Measurements from ENCODE around the gene CCNB2. TPM values are rescaled to one million over a fixed set of nuclear protein-coding genes. Genes with fewer than 3 reads are reported as not detected.

The CCNB2 gene
- total and polyA plus RNA-seq, 2 donors (not counting 3 experiments of a cell fraction or from before 2014, with no cell fraction given) = 55.9 to 65.2 TPM

GRCh38 chr15:59155431-59155830 lies 50.5 kb downstream of the CCNB2 start:
- BruUV-seq (replicated peaks) = no TSS peak
- CTCF ChIA-PET = interaction anchor here (1.0 to 1.2 kb wide), 2 partner anchors 338 kb away, joined by 3 to 4 read pairs; no protein-coding TSS in a partner anchor

GRCh38 chr15:59157396-59157795 lies 52.5 kb downstream of the CCNB2 start:
- BruUV-seq (replicated peaks) = no TSS peak
- FAIRE-seq = no peak
- DNase-seq (ENCODE audit: low read depth, low spot score) = no peak
- POLR2A ChIA-PET = no interaction called here
- Histone ChIP-seq H3K9ac (replicated peaks; ENCODE audit: extremely low read depth, insufficient read depth, low read length) (no peak overlapping the region), H3K27ac (ENCODE audit: insufficient read depth, low read depth, low read length) (no peak overlapping the region), H3K36me3 (ENCODE audit: control insufficient read depth in 2 of 2, extremely low read depth in 1 of 2, insufficient read depth in 2 of 2, low read length in 2 of 2) (peaks cover 12 to 51% of the 10 kb centered on the region in 2 experiments), H4K20me1 (replicated peaks; ENCODE audit: control insufficient read depth, extremely low read depth, insufficient read depth, low read length) (no peaks in the 10 kb centered on the region), H3K4me2 (ENCODE audit: insufficient read depth, low read length) (no peak overlapping the region), H3K9me3 (replicated peaks; ENCODE audit: control insufficient read depth, insufficient read depth, low read length) (no peaks in the 10 kb centered on the region), H2AFZ (ENCODE audit: low read depth, low read length) (no peak overlapping the region), H3K4me3 (replicated peaks in 1 of 3; ENCODE audit: insufficient read depth in 1 of 3, low read depth in 1 of 3, low read length in 3 of 3) (no peak overlapping the region), H3K4me1 (ENCODE audit: control insufficient read depth, extremely low read depth, insufficient read depth, low read length) (no peaks in the 10 kb centered on the region), H3K9me1 (replicated peaks; ENCODE audit: control insufficient read depth, extremely low read depth, insufficient read depth, low read length) (no peaks in the 10 kb centered on the region), H3K79me2 (ENCODE audit: control insufficient read depth, insufficient read depth, low read length) (no peaks in the 10 kb centered on the region), H3K27me3 (ENCODE audit: control insufficient read depth in 2 of 2, insufficient read depth in 2 of 2, low read length in 2 of 2) (no peaks in the 10 kb centered on the region)
- TF ChIP-seq EZH2 (IDR thresholded peaks at IDR 0.05; ENCODE audit: borderline replicate concordance, low read depth, low read length, severe bottlenecking) = no peak
- no peak for TF ChIP-seq MAX (IDR thresholded peaks at IDR 0.05; ENCODE audit: insufficient read depth, insufficient read length)
- TF ChIP-seq FOS (IDR thresholded peaks at IDR 0.05; ENCODE audit: borderline replicate concordance, insufficient read depth, low read length) = no peak
- TF ChIP-seq CTCF (IDR thresholded peaks at IDR 0.05; ENCODE audit: extremely low read depth in 1 of 2, insufficient read depth in 1 of 2, low read depth in 1 of 2, low read length in 2 of 2) = no peak
- TF ChIP-seq MYC (IDR thresholded peaks at IDR 0.05; ENCODE audit: low read depth, low read length) = no peak
- no peak for TF ChIP-seq JUN (IDR thresholded peaks at IDR 0.05; ENCODE audit: borderline replicate concordance, insufficient read depth, insufficient read length, low read depth)
- no peak for TF ChIP-seq POLR2A (IDR thresholded peaks at IDR 0.05; ENCODE audit: low read depth, low read length)
- no peak for TF ChIP-seq POLR2AphosphoS5 (IDR thresholded peaks at IDR 0.05; ENCODE audit: insufficient read depth, low read depth, low read length)
- no peak for TF ChIP-seq GATA2 (IDR thresholded peaks at IDR 0.05; ENCODE audit: insufficient read depth, insufficient read length, low read depth, low read length)
- dilution Hi-C loops (cut with MboI; ENCODE audit: extremely low pct_ligation_motif_present, low sequenced_read_pairs) (no loop called here), intact Hi-C loops (cut with micrococcal nuclease) (no loop called here)
- CTCF ChIA-PET = interaction anchor here (1.4 kb wide), 1 partner anchor 344 kb away, joined by 5 read pairs; no protein-coding TSS in a partner anchor

More at GRCh38 chr15:59155431-59155830, 50.5 kb downstream of the CCNB2 start:
- Histone ChIP-seq H3K27ac (ENCODE audit: insufficient read depth, low read depth, low read length) (no peak overlapping the region), H3K36me3 (ENCODE audit: control insufficient read depth in 2 of 2, extremely low read depth in 1 of 2, insufficient read depth in 2 of 2, low read length in 2 of 2) (peaks cover 12 to 46% of the 10 kb centered on the region in 2 experiments), H3K9me1 (replicated peaks; ENCODE audit: control insufficient read depth, extremely low read depth, insufficient read depth, low read length) (no peaks in the 10 kb centered on the region), H3K4me1 (ENCODE audit: control insufficient read depth, extremely low read depth, insufficient read depth, low read length) (no peaks in the 10 kb centered on the region), H3K4me3 (replicated peaks in 1 of 3; ENCODE audit: insufficient read depth in 1 of 3, low read depth in 1 of 3, low read length in 3 of 3) (no peak overlapping the region), H3K9ac (replicated peaks; ENCODE audit: extremely low read depth, insufficient read depth, low read length) (no peak overlapping the region), H3K79me2 (ENCODE audit: control insufficient read depth, insufficient read depth, low read length) (no peaks in the 10 kb centered on the region), H3K9me3 (replicated peaks; ENCODE audit: control insufficient read depth, insufficient read depth, low read length) (no peaks in the 10 kb centered on the region), H4K20me1 (replicated peaks; ENCODE audit: control insufficient read depth, extremely low read depth, insufficient read depth, low read length) (no peaks in the 10 kb centered on the region), H3K4me2 (ENCODE audit: insufficient read depth, low read length) (no peak overlapping the region), H3K27me3 (ENCODE audit: control insufficient read depth in 2 of 2, insufficient read depth in 2 of 2, low read length in 2 of 2) (no peaks in the 10 kb centered on the region), H2AFZ (ENCODE audit: low read depth, low read length) (no peak overlapping the region)
- POLR2A ChIA-PET = interaction anchor here (0.7 kb wide), 1 partner anchor 31 kb away, joined by 11 read pairs; no protein-coding TSS in a partner anchor
- FAIRE-seq = no peak
- intact Hi-C loops (cut with micrococcal nuclease) = no loop called here
- dilution Hi-C loops (cut with MboI; ENCODE audit: extremely low pct_ligation_motif_present, low sequenced_read_pairs) = no loop called here
- TF ChIP-seq GATA2 (IDR thresholded peaks at IDR 0.05; ENCODE audit: insufficient read depth, insufficient read length, low read depth, low read length) (no peak), CTCF (IDR thresholded peaks at IDR 0.05; ENCODE audit: extremely low read depth in 1 of 2, insufficient read depth in 1 of 2, low read depth in 1 of 2, low read length in 2 of 2) (no peak)
- DNase-seq (ENCODE audit: low read depth, low spot score) = no peak

Data from endothelial cell of umbilical vein (primary cell).